Esophagus squamous epithelium (tissue), 5 donors: ENCODE results near the gene SLFN14. TPM values are rescaled to one million over a fixed set of nuclear protein-coding genes. Genes with fewer than 3 reads are reported as not detected.

Source experiments
- DNase-seq: peaks from one replicate; lab custom pipeline; 2025; lab: John Stamatoyannopoulos, UW
- H3K27ac ChIP-seq, 4 donors: fragments of 200-600 bp; sonication (generic); one replicate each; pipeline ENCODE4 v1.5.1; 2016 to 2019; ENCODE audit warnings: mild to moderate bottlenecking in 1 of 4
- H3K27me3 ChIP-seq, 4 donors: fragments of 200-600 bp; sonication (generic); 1 replicate in 3 of 4; 2 replicates in 1 of 4; pipeline versions ENCODE4 v1.5.1 to v1.6.0; 2017 to 2021; ENCODE audit warnings: antibody characterized with exemption in 1 of 4
- H3K36me3 ChIP-seq, 3 donors: fragments of 200-600 bp; sonication (generic); one replicate each; pipeline ENCODE4 v1.5.1; 2016 to 2019
- H3K4me1 ChIP-seq, 3 donors: fragments of 200-600 bp; sonication (generic); one replicate each; pipeline ENCODE4 v1.5.1; 2017 to 2019
- H3K4me3 ChIP-seq, 4 donors: fragments of 200-600 bp; sonication (generic); 1 replicate in 3 of 4; 2 replicates in 1 of 4; pipeline ENCODE4 v1.5.1; 2016 to 2019; ENCODE audit warnings: mild to moderate bottlenecking in 2 of 4, moderate library complexity in 1 of 4
- H3K9me3 ChIP-seq, 3 donors: fragments of 200-600 bp; sonication (generic); one replicate each; pipeline ENCODE4 v1.5.1; 2016 to 2019
- CTCF ChIP-seq, 6 experiments: fragments of 450-650 bp in 4 of 6; fragments of 200-600 bp in 2 of 6; sonication (generic) in 2 of 6; IDR thresholded peaks; one replicate each; pipeline ENCODE4 v1.5.1; 2016 to 2019; ENCODE audit warnings: antibody characterized with exemption in 6 of 6, mild to moderate bottlenecking in 4 of 6, moderate library complexity in 4 of 6
- POLR2A ChIP-seq, 4 donors: fragments of 450-650 bp; IDR thresholded peaks; one replicate each; pipeline ENCODE4 v1.6.1; 2017; ENCODE audit warnings: antibody characterized with exemption in 4 of 4, mild to moderate bottlenecking in 4 of 4, moderate library complexity in 3 of 4
- WGBS, 2 donors: methylation state at CpG; one replicate each; pipeline ENCODE4 v1.1.5; 2018; 5-methylcytosine and 5-hydroxymethylcytosine counted together
- intact Hi-C: fragments of 100-400 bp; cut with DNase I; formaldehyde crosslinking; loops from one replicate; pipeline ENCODE4 v1.15.0; 2022
- total RNA-seq, 4 donors: library from RNA; depleted of rRNA; stranded (reverse); fragments of >200 nt; gene quantifications; one replicate each; pipeline ENCODE4 v1.1.0, GENCODE V29; 2016
- donor health status: DM: yes; HTN: yes; CAD: no.

Gene SLFN14
- total RNA-seq, 4 donors from 2014 or later, result not detected

- H3K27me3 ChIP-seq, result peaks cover 0 to 3% (median 0%) of the 10 kb centered on the region in 4 donors
- H3K9me3 ChIP-seq, result no peaks in the 10 kb centered on the region
- peak within 1 kb of the TSS; percentile 86 to 96 (median 90) for H3K27ac ChIP-seq
- 0% methylated on average over 21 to 27 of the region's 45 CpGs for WGBS, 2 donors
- TF ChIP-seq CTCF (IDR thresholded peaks at IDR 0.05) (no peak), POLR2A (IDR thresholded peaks at IDR 0.05) (peak in 2 of 4 donors; percentile 28 to 80)
- intact Hi-C loops, result no loop called here
- DNase-seq, result peak; percentile 51
- H3K4me3 ChIP-seq, result peak within 1 kb of the TSS; percentile 56 to 91 (median 78)
- peaks cover 0 to 27% (median 11%) of the 10 kb centered on the region in 3 donors for H3K36me3 ChIP-seq
- peaks cover 16 to 26% (median 16%) of the 10 kb centered on the region in 3 donors for H3K4me1 ChIP-seq
Measured at GRCh38 chr17:35578197-35578928, 17.7 kb upstream of the SLFN14 start, which contains the start of gene PEX12. PEX12 (minus strand) TSS chr17:35578571; CDS start chr17:35578021, 550 bp downstream.

GRCh38 chr17:35577830-35578196, 17.2 kb upstream of the SLFN14 start:
- Histone ChIP-seq H3K27ac (peak overlapping the region; percentile 86 to 96 (median 90)), H3K9me3 (no peaks in the 10 kb centered on the region), H3K27me3 (no peaks in the 10 kb centered on the region), H3K4me3 (peak overlapping the region; percentile 56 to 91 (median 78)), H3K36me3 (peaks cover 0 to 33% (median 11%) of the 10 kb centered on the region in 3 donors), H3K4me1 (peaks cover 16 to 26% (median 16%) of the 10 kb centered on the region in 3 donors)
- no peak for TF ChIP-seq POLR2A (IDR thresholded peaks at IDR 0.05)
- no peak for TF ChIP-seq CTCF (IDR thresholded peaks at IDR 0.05)
- 1 to 3% methylated on average over 8 of the region's 8 CpGs for WGBS, 2 donors
- DNase-seq, result no peak
- intact Hi-C loops, result no loop called here

GRCh38 chr17:35575759-35576158, 15.1 kb upstream of the SLFN14 start:
- Histone ChIP-seq H3K4me3 (no peak overlapping the region), H3K4me1 (peaks cover 16 to 32% (median 16%) of the 10 kb centered on the region in 3 donors), H3K36me3 (peaks cover 0 to 34% (median 11%) of the 10 kb centered on the region in 3 donors), H3K27me3 (no peaks in the 10 kb centered on the region), H3K27ac (no peak overlapping the region), H3K9me3 (no peaks in the 10 kb centered on the region)
- 68 to 91% methylated on average over 3 of the region's 3 CpGs for whole genome bisulfite sequencing, 2 donors
- TF ChIP-seq POLR2A (IDR thresholded peaks at IDR 0.05) (no peak), CTCF (IDR thresholded peaks at IDR 0.05) (no peak)
- intact Hi-C loops, result no loop called here
- DNase-seq, result no peak

- no peak overlapping the region for H3K27ac ChIP-seq
- peaks cover 0 to 17% (median 0%) of the 10 kb centered on the region in 3 donors for H3K36me3 ChIP-seq
- H3K9me3 ChIP-seq, result no peaks in the 10 kb centered on the region
- WGBS, 2 donors, result 54 to 60% methylated on average over 2 of the region's 2 CpGs
- TF ChIP-seq CTCF (IDR thresholded peaks at IDR 0.05), result no peak
- TF ChIP-seq POLR2A (IDR thresholded peaks at IDR 0.05), result no peak
- no peak for DNase-seq
- intact Hi-C loops, result no loop called here
- H3K4me3 ChIP-seq, result no peak overlapping the region
- peaks cover 16 to 37% (median 22%) of the 10 kb centered on the region in 3 donors for H3K4me1 ChIP-seq
- no peaks in the 10 kb centered on the region for H3K27me3 ChIP-seq
Measured at GRCh38 chr17:35569405-35569804, 8.8 kb upstream of the SLFN14 start.

- H3K4me3 ChIP-seq, result peak overlapping the region; percentile 51 to 91 (median 69)
- no peak for DNase-seq
- TF ChIP-seq CTCF (IDR thresholded peaks at IDR 0.05) (no peak), POLR2A (IDR thresholded peaks at IDR 0.05) (no peak)
- H3K36me3 ChIP-seq, result peaks cover 0 to 9% (median 0%) of the 10 kb centered on the region in 3 donors
- H3K4me1 ChIP-seq, result peaks cover 16 to 37% (median 22%) of the 10 kb centered on the region in 3 donors
- no peaks in the 10 kb centered on the region for H3K27me3 ChIP-seq
- WGBS, 2 donors, result 15 to 28% methylated on average over 11 to 15 of the region's 15 CpGs
- intact Hi-C loops, result no loop called here
- H3K9me3 ChIP-seq, result no peaks in the 10 kb centered on the region
- peak overlapping the region; percentile 84 to 90 (median 86) for H3K27ac ChIP-seq
Measured at GRCh38 chr17:35568561-35568960, 7.9 kb upstream of the SLFN14 start.
